ENCODE measurements around the gene TAS2R16. TPM values are rescaled to one million over a fixed set of nuclear protein-coding genes. Genes with fewer than 3 reads are reported as not detected.

The TAS2R16 gene
- not detected in 2 replicates for total RNA-seq (2021)
- long read RNA-seq = 0 reads

GRCh38 chr7:122995600-122995999 lies at the start of gene TAS2R16:
Gene TAS2R16 (minus strand): TSS chr7:122995700. CDS start chr7:122995634, 66 bp downstream.
- DNase-seq = no peak
- Histone ChIP-seq H2BK15ac (ENCODE audit: low read depth, low read length) (no peak within 1 kb of the TSS), H3K27ac (ENCODE audit: insufficient read length, low read depth, low read length) (no peak within 1 kb of the TSS), H3K4me2 (ENCODE audit: insufficient read depth, insufficient read length, low read length) (no peak within 1 kb of the TSS), H2BK12ac (ENCODE audit: insufficient read length, low read depth, low read length) (no peak within 1 kb of the TSS), H3K14ac (ENCODE audit: insufficient read depth, low read length) (no peak within 1 kb of the TSS), H3T11ph (ENCODE audit: low read length) (no peak within 1 kb of the TSS), H3K56ac (ENCODE audit: insufficient read length, low read depth, low read length) (no peak within 1 kb of the TSS), H3K79me2 (ENCODE audit: insufficient read depth, low read length) (peaks cover 2% of the 10 kb centered on the region; the same call in 1 of the 2 replicates), H3K18ac (ENCODE audit: insufficient read length, low read depth, low read length) (no peak within 1 kb of the TSS), H4K91ac (ENCODE audit: insufficient read length, low read depth, low read length) (no peak within 1 kb of the TSS), H3K4ac (ENCODE audit: low read depth, low read length) (no peak within 1 kb of the TSS), H3K23ac (ENCODE audit: insufficient read length, low read depth, low read length) (no peak within 1 kb of the TSS), H3K9me3 (ENCODE audit: control insufficient read depth, low read depth, low read length) (no peaks in the 10 kb centered on the region), H2BK5ac (ENCODE audit: insufficient read length, low read length) (no peak within 1 kb of the TSS), H4K5ac (ENCODE audit: insufficient read length, low read depth, low read length) (no peak within 1 kb of the TSS), H3K4me1 (ENCODE audit: insufficient read depth, low read length) (no peaks in the 10 kb centered on the region), H2BK120ac (ENCODE audit: low read depth, low read length, poor library complexity, severe bottlenecking) (no peak within 1 kb of the TSS), H4K8ac (replicated peaks; ENCODE audit: insufficient read length, low read depth, low read length) (no peak within 1 kb of the TSS), H3K23me2 (ENCODE audit: insufficient read length, low read depth, low read length, poor library complexity, severe bottlenecking) (no peaks in the 10 kb centered on the region), H3K79me1 (ENCODE audit: insufficient read depth, low read depth, low read length, poor library complexity, severe bottlenecking) (no peaks in the 10 kb centered on the region), H2AFZ (ENCODE audit: low read length) (no peak within 1 kb of the TSS), H3K9ac (ENCODE audit: extremely low read depth, insufficient read length, low read length) (no peak within 1 kb of the TSS), H2BK20ac (ENCODE audit: low read depth, low read length, poor library complexity, severe bottlenecking) (no peak within 1 kb of the TSS), H4K20me1 (ENCODE audit: control insufficient read depth, insufficient read depth, insufficient read length) (no peaks in the 10 kb centered on the region), H2AK5ac (ENCODE audit: insufficient read length, low read length) (no peak within 1 kb of the TSS), H3K27me3 (ENCODE audit: insufficient read depth, low read length) (no peaks in the 10 kb centered on the region)
- Mint-ChIP-seq H3K9me3 (no peaks in the 10 kb centered on the region), H3K27me3 (ENCODE audit: low read depth) (no peaks in the 10 kb centered on the region), H3K4me3 (no peak within 1 kb of the TSS), H3K36me3 (ENCODE audit: insufficient read depth in 1 of 3, low read depth in 3 of 3) (no peaks in the 10 kb centered on the region), H3K27ac (no peak within 1 kb of the TSS), H3K4me1 (no peaks in the 10 kb centered on the region; a peak in 1 of 4 replicates)
- no peak for TF ChIP-seq CTCF (conservative IDR thresholded peaks at IDR 0.05)
